ENCODE measurements around the gene DNPH1. TPM values are rescaled to one million over a fixed set of nuclear protein-coding genes. Genes with fewer than 3 reads are reported as not detected.

Gene DNPH1
- total and polyA plus RNA-seq, 10 of the 15 experiments (the other 5 are each of a cell fraction or from before 2014, with no cell fraction given), result 7.0 to 136 (median 67.7) TPM

DNA sequence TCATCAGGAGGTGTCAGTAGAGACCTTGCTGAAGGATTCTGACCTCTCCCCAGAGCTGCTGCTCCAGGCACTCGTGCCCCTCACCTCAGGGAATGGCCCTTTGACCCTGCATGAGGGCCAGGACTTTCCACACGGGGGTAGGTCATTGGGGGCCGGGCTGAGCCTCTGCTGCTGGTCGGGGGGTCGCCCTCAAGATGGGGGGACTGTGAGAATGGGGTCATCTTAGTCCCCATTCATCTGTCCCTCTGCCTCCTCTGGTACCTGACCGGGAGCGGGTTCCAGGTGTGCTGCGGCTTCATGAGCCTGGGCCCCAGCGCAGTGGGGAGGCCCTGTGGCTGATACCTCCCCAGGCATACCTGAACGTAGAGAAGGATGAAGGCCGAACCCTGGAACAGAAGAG lies 15.8 kb downstream of the DNPH1 start:
- Histone ChIP-seq H3K79me2 (ENCODE audit: control insufficient read depth, insufficient read depth, low read length) (no peaks in the 10 kb centered on the region), H3K36me3 (ENCODE audit: control insufficient read depth in 2 of 2, insufficient read depth in 2 of 2, low read length in 1 of 2) (peaks cover 0 to 1% of the 10 kb centered on the region in 2 experiments; a peak in 2 of 4 replicates), H3K27ac (ENCODE audit: control insufficient read depth, insufficient read depth) (no peak overlapping the region), H2AFZ (ENCODE audit: control insufficient read depth, low read depth, low read length) (no peak overlapping the region), H3K27me3 (replicated peaks in 1 of 2; ENCODE audit: control insufficient read depth in 2 of 2, insufficient read depth in 2 of 2, low read length in 1 of 2) (no peaks in the 10 kb centered on the region), H4K20me1 (ENCODE audit: control insufficient read depth, insufficient read depth) (no peaks in the 10 kb centered on the region), H3K4me3 (no peak overlapping the region), H3K4me1 (ENCODE audit: control insufficient read depth, insufficient read depth, low read length) (no peaks in the 10 kb centered on the region), H3K9ac (ENCODE audit: control insufficient read depth, insufficient read depth, low read length) (no peak overlapping the region), H3K4me2 (ENCODE audit: control insufficient read depth, insufficient read depth) (no peak overlapping the region), H3K9me3 (replicated peaks; ENCODE audit: control insufficient read depth, insufficient read depth, low read length) (no peaks in the 10 kb centered on the region)
- in situ Hi-C loops (cut with MboI), result no loop called here
- DNase-seq (ENCODE audit: low read depth, low spot score), result no peak
- intact Hi-C loops (cut with micrococcal nuclease; ENCODE audit: unreplicated experiment), result no loop called here
- ChIA-PET RAD21 (ENCODE audit: unreplicated experiment) (no interaction called here), CTCF (interaction anchor here (0.6 to 1.3 kb wide), 5 partner anchors 9 to 313 kb away, joined by 3 to 5 read pairs (median 4); partner anchors contain the start of gene LRRC73), POLR2A (interaction anchor here (0.6 to 1.4 kb wide), 2 partner anchors 10 to 465 kb away, joined by 4 to 5 read pairs; no protein-coding TSS in a partner anchor), SMC1A (ENCODE audit: uncharacterized antibody, unreplicated experiment) (no interaction called here)
- 91% methylated on average over 11 of the region's 11 CpGs for WGBS (ENCODE audit: insufficient coverage, insufficient replicate concordance, low lambda C conversion rate, missing lambda C conversion rate)
- no peak for ATAC-seq
- no peak for FAIRE-seq
- TF ChIP-seq, protein P1, sequence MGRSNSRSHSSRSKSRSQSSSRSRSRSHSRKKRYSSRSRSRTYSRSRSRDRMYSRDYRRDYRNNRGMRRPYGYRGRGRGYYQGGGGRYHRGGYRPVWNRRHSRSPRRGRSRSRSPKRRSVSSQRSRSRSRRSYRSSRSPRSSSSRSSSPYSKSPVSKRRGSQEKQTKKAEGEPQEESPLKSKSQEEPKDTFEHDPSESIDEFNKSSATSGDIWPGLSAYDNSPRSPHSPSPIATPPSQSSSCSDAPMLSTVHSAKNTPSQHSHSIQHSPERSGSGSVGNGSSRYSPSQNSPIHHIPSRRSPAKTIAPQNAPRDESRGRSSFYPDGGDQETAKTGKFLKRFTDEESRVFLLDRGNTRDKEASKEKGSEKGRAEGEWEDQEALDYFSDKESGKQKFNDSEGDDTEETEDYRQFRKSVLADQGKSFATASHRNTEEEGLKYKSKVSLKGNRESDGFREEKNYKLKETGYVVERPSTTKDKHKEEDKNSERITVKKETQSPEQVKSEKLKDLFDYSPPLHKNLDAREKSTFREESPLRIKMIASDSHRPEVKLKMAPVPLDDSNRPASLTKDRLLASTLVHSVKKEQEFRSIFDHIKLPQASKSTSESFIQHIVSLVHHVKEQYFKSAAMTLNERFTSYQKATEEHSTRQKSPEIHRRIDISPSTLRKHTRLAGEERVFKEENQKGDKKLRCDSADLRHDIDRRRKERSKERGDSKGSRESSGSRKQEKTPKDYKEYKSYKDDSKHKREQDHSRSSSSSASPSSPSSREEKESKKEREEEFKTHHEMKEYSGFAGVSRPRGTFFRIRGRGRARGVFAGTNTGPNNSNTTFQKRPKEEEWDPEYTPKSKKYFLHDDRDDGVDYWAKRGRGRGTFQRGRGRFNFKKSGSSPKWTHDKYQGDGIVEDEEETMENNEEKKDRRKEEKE (IDR thresholded peaks at IDR 0.05), result no peak
- TF ChIP-seq, protein P2, sequence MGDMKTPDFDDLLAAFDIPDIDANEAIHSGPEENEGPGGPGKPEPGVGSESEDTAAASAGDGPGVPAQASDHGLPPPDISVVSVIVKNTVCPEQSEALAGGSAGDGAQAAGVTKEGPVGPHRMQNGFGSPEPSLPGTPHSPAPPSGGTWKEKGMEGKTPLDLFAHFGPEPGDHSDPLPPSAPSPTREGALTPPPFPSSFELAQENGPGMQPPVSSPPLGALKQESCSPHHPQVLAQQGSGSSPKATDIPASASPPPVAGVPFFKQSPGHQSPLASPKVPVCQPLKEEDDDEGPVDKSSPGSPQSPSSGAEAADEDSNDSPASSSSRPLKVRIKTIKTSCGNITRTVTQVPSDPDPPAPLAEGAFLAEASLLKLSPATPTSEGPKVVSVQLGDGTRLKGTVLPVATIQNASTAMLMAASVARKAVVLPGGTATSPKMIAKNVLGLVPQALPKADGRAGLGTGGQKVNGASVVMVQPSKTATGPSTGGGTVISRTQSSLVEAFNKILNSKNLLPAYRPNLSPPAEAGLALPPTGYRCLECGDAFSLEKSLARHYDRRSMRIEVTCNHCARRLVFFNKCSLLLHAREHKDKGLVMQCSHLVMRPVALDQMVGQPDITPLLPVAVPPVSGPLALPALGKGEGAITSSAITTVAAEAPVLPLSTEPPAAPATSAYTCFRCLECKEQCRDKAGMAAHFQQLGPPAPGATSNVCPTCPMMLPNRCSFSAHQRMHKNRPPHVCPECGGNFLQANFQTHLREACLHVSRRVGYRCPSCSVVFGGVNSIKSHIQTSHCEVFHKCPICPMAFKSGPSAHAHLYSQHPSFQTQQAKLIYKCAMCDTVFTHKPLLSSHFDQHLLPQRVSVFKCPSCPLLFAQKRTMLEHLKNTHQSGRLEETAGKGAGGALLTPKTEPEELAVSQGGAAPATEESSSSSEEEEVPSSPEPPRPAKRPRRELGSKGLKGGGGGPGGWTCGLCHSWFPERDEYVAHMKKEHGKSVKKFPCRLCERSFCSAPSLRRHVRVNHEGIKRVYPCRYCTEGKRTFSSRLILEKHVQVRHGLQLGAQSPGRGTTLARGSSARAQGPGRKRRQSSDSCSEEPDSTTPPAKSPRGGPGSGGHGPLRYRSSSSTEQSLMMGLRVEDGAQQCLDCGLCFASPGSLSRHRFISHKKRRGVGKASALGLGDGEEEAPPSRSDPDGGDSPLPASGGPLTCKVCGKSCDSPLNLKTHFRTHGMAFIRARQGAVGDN (IDR thresholded peaks at IDR 0.05), result no peak
- no peak for TF ChIP-seq SIX5 (IDR thresholded peaks at IDR 0.05; ENCODE audit: low read depth, low read length, severe bottlenecking)
- TF ChIP-seq EZH2 (IDR thresholded peaks at IDR 0.05; ENCODE audit: borderline replicate concordance, control insufficient read depth, low read depth, low read length), result no peak
- TF ChIP-seq RBBP5 (conservative IDR thresholded peaks at IDR 0.05), result no peak
- BruUV-seq (replicated peaks), result no TSS peak
